OCI-LY7 (cell line): ENCODE data around the gene TRNT1.

ENCODE experiments used
- EZH2phosphoT487 ChIP-seq: fragments of 200-600 bp; sonication (generic); IDR thresholded peaks from 2 replicates; pipeline ENCODE4 v1.6.1; 2018; ENCODE audit warnings: low read depth, borderline replicate concordance, mild to moderate bottlenecking, mixed run types, antibody characterized with exemption, low read length, moderate library complexity, mixed read lengths
- TF ChIP-seq, protein P1 (sequence below): fragments of 200-600 bp; sonication (generic); conservative IDR thresholded peaks from 2 replicates; pipeline ENCODE4 v1.5.1; 2014; ENCODE audit warnings: mild to moderate bottlenecking, antibody characterized with exemption, low read length, moderate library complexity, mixed read lengths

DNA sequence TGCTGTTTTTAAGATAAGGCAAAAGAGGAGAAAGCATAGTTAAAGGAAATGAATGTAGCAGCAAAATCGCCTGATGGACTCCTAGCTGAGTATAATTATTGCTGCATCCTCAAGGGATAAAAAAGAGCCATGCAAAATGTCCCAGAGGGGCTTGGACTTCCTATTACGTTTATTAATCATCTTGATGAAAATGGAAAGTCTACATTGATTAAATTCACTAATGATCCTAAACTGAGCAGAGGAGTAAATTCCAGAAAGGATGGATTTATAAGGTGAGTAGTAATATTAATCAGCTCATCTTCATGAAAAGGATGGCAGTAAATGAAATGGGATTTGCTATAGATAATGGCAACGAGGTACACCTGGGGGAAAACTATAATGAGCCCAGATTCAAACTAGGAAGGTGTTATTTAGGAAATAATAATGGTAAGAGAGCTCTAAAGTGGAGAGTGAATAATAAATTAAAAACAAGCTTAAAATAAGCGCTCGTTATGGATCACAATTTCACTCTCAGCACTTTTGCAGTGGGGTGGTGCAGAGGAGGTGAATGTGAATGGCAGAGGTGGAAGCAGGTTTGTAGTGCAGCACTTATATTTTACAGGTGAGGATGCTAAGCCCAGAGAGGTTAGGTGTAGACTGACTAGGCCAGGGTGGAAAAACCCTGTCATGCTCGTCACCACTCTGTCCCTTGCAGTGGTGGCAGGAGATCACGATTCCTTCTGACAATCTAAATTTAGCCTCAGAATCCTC is 38.8 kb upstream of the TRNT1 start:
- TF ChIP-seq, protein P1, sequence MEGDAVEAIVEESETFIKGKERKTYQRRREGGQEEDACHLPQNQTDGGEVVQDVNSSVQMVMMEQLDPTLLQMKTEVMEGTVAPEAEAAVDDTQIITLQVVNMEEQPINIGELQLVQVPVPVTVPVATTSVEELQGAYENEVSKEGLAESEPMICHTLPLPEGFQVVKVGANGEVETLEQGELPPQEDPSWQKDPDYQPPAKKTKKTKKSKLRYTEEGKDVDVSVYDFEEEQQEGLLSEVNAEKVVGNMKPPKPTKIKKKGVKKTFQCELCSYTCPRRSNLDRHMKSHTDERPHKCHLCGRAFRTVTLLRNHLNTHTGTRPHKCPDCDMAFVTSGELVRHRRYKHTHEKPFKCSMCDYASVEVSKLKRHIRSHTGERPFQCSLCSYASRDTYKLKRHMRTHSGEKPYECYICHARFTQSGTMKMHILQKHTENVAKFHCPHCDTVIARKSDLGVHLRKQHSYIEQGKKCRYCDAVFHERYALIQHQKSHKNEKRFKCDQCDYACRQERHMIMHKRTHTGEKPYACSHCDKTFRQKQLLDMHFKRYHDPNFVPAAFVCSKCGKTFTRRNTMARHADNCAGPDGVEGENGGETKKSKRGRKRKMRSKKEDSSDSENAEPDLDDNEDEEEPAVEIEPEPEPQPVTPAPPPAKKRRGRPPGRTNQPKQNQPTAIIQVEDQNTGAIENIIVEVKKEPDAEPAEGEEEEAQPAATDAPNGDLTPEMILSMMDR, result no peak
- no peak for TF ChIP-seq EZH2phosphoT487
